Memory B cell (primary cell): Measurements from ENCODE around the gene COMT.
A peak's percentile ranks its signal among the peaks of the same experiment; 100 is the strongest.
"Not testable (repeated sequence)": the region's sequence is repeated elsewhere in the genome, so short reads cannot be mapped to it uniquely, and the experiment has no call there.

Experiments
- ATAC-seq: fragments of 150-1000 bp; cut with Tn5 transposase; 2 replicates; pipeline ENCODE4 v1.10.0; 2021; ENCODE audit warnings: low read depth, mild to moderate bottlenecking, moderate library complexity
- DNase-seq, 2 donors: peaks; one replicate each; pipeline ENCODE4 v3.0.0; 2022; ENCODE audit warnings: low spot score in 2 of 2
- H3K27ac Mint-ChIP-seq: one replicate; pipeline ENCODE4 v1.8.0; 2022; ENCODE audit warnings: mild to moderate bottlenecking, moderate library complexity, mixed read lengths
- H3K27me3 Mint-ChIP-seq: one replicate; pipeline ENCODE4 v1.8.0; 2022; ENCODE audit warnings: mixed read lengths
- H3K36me3 Mint-ChIP-seq: one replicate; pipeline ENCODE4 v1.8.0; 2022; ENCODE audit warnings: mild to moderate bottlenecking, mixed read lengths
- H3K4me1 Mint-ChIP-seq: one replicate; pipeline ENCODE4 v1.8.0; 2022; ENCODE audit warnings: mixed read lengths
- H3K4me3 Mint-ChIP-seq: one replicate; pipeline ENCODE4 v1.8.0; 2022; ENCODE audit warnings: mild to moderate bottlenecking, moderate library complexity, mixed read lengths
- H3K9me3 Mint-ChIP-seq: one replicate; pipeline ENCODE4 v1.8.0; 2022; ENCODE audit warnings: mixed read lengths

COMT gene

DNA sequence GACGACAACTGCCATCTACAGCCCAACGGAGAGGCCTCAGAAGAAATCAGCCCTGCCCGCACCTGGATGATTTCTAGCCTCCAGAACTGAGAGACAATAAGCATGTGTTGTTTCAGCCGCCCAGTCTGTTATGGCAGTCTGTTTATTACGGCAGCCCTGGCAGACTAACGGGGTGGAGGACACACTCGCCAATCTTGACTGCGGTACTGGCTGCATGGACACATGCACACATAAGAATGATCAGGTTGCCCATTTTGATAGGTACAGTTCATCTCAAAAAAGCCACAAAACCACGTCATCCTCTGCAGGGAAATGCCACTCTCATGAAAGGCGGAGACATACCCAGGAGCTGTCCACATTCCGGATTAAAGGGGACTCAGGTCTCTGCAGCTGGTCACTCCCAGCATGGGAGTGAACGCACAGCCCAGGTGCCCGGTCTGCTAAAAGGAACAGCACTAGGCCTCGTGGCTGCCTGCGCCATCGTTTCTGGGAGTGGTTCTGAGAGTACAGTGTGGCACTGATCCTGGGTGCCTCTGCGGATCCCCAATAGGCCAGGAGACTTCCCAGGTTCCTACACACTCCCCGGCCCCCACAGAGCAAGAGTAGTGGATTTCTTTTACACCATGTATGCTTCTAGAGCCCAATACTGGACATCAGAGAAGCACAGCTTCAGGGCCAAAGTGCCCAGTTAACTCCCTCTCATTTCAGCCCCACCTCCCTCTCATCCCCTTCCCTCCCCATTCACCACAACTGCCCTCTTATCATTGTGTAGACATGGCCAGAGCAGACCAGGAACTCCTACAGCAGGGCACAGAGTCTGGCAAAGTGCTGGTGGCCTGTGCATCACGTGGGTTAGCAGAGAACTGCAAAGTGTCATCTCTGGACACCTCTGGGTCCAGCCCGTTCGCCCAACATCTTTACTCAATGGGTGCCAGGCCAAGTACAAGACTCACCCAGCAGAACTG lies 11.7 kb upstream of the COMT start:
- ATAC-seq (no peak), DNase-seq (no peak)
- Mint-ChIP-seq H3K27ac (no peak overlapping the region), H3K27me3 (no peaks in the 10 kb centered on the region), H3K4me3 (no peak overlapping the region), H3K9me3 (no peaks in the 10 kb centered on the region), H3K4me1 (peaks cover 7% of the 10 kb centered on the region), H3K36me3 (peaks cover 9% of the 10 kb centered on the region)

DNA sequence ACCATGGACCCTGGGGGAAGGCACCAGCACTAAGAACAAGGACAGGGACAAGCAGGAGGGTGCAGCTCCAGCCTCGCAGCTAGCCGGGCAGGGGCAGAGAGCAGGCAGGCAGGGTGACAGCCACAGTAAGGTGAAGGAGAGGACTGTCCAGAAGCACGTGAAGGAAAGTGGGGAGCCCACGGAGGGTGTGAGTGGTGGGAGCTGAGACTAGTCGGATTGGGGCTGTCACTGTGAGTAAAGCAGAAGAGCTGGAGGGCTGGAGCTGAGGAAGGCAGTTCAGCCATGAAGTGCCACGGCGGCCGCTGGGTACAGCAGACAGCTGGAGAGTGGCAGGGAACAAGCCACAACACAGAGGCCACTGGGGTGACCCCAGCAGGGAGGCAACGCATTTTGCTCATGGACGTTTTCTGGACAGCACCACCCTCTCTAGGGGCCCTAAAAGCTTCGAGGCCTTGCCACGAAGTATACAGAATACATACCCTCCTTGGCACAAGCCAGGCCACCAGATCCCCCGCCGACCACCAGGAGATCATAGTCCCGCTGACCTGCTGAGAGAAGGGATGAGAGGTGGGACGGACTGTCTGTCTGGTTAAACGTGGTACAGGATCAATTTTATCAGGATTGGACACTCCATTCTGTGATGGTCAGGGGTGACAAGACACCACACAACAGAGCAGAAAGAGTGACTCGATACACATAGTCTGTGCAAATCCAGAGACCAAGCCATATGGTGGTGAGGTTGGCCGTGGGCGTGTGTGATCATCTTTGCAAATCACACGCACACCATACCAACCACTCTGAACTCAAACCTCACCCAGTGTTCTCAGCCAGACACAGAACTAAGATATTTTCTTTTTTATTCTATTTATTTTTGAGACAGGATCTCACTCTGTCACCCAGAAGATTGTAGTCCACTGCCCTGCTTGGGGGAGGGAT lies 10.8 kb upstream of the COMT start:
- ATAC-seq (no peak), DNase-seq (no peak)
- H3K36me3 Mint-ChIP-seq, result peaks cover 12% of the 10 kb centered on the region
- H3K9me3 Mint-ChIP-seq, result peaks cover 1% of the 10 kb centered on the region
- no peak overlapping the region for H3K4me3 Mint-ChIP-seq
- no peaks in the 10 kb centered on the region for H3K27me3 Mint-ChIP-seq
- H3K27ac Mint-ChIP-seq, result no peak overlapping the region
- peaks cover 7% of the 10 kb centered on the region for H3K4me1 Mint-ChIP-seq

DNA sequence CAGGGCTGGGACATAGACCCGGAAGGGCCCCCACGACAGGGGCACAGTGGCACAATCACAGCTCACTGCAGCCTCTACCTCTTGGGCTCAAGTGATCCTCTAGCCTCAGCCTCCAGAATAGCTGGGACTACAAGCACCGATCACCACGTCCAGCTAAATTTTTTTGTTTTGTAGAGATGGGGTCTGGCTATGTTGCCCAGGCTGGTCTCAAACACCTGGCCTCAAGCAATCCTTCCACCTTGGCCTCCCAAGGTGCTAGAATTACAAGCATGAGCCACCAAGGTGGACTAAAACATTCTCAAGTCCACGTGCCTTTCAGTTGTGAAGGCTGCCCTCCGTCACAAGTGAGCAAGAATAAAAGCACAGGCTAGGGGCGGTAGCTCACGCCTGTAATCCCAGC lies 10.1 kb upstream of the COMT start:
- Mint-ChIP-seq H3K9me3 (peaks cover 6% of the 10 kb centered on the region), H3K36me3 (peaks cover 19% of the 10 kb centered on the region), H3K4me3 (no peak overlapping the region), H3K27ac (no peak overlapping the region), H3K4me1 (peaks cover 7% of the 10 kb centered on the region), H3K27me3 (no peaks in the 10 kb centered on the region)
- ATAC-seq (no peak), DNase-seq (no peak)

DNA sequence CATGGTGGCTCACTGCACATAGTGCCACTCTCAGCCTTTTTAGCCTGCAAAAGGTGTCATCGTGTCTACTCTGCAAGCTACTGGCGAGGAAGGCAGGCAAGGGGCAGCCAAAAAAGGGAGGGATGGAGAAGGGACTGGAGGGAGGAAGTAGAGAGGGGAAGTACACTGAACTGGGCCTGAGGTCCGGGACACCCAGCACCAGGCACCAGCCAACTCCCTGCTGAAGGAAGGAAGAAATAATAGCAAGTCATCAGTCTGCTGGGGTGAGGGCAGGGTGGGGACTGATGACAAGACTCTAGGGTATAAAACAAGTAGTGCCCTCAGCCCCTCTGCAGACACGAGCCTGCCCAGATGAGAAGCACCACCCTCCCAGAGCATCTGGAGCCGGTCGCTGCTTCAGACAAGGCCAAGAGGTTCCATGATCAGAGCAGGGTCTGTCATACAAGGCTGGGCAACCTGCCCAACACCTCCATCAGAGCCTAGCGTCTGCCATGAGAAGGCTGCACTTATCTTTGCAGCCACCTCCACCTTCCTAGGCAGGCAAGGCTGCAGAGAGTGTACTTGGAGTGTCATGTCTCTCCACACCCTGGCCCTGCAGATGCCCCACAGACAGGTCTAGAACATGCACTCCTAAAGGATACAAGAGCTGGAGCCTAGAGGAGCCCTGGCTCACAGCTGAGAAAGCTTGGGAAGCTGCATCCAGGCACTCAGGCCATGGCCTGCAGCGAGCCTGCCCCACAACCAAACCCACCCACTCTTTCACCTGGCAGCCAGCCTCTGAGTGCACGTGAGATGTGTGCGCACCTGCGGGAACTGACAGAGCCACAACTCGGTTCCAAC lies 9.0 kb upstream of the COMT start:
- Mint-ChIP-seq H3K9me3 (peaks cover 11% of the 10 kb centered on the region), H3K4me3 (no peak overlapping the region), H3K4me1 (peaks cover 7% of the 10 kb centered on the region), H3K27me3 (no peaks in the 10 kb centered on the region), H3K36me3 (peaks cover 26% of the 10 kb centered on the region), H3K27ac (no peak overlapping the region)
- ATAC-seq (no peak), DNase-seq (no peak)

DNA sequence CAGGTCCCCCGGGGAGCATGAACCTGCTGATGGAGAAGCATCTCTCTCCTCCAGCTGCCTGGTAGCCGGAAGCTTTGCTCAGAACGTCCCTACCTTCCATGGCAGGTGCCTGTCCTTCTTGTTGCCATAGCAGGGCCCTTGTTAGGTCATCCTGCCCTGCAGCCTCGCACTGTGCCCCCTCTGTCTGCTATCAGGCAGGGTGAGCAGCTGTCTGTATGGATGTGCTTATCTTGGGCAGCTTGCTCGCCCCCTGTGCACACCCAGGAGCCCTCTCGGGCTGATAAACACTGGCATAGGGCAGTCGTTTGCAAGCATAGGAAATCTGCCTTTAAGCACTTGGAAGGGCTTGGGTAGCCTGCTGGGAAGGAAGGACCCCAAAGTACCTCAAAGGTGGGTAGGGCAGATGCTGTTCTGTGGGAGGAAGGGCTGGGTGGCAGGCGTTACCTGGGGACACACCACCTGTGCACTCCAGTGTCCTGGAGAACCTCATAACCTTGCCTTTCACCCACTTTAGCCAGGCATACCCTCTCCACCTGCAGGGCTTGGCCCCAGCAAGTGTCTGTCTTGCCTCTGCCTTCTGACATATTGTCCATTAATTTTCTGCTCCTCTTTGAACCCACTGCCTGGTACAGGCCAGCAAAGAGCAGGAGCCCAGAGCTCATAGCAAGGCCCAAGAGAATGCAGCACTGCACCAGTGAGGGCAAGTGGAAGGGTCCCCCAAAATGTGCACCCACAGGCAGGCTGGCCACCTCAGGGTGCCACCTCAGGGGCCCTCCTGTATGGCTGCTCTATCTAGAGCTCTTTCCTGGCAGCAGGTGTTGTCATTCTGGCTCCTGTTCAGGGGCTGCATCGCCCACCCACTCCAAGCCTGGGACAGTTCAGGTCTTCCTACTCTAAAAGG lies 8.0 kb upstream of the COMT start:
- ATAC-seq, result no peak
- H3K27ac Mint-ChIP-seq, result no peak overlapping the region
- peaks cover 11% of the 10 kb centered on the region for H3K9me3 Mint-ChIP-seq

DNA sequence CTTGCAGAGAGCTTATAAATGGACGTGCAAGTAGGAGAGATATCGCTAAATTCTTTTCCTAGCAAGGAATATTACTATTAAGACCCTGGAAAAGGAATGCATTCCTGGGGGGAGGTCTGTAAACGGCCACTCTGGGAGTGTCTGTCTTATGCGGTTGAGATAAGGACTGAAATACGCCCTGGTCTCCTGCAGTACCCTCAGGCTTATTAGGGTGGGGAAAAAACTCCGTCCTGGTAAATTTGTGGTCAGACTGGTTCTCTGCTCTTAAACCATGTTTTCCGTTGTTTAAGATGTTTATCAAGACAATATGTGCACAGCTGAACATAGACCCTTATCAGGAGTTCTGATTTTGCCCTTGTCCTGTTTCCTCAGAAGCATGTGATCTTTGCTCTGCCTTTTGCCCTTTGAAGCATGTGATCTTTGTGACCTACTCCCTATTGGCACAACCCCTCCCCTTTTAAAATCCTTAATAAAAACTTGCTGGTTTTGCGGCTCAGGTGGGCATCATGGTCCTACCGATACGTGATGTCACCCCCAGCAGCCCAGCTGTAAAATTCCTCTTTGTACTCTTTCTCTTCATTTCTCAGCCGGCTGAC lies 6.4 kb upstream of the COMT start:
- peaks cover 11% of the 10 kb centered on the region for H3K9me3 Mint-ChIP-seq
- H3K27me3 Mint-ChIP-seq, H3K27ac Mint-ChIP-seq, DNase-seq, H3K4me1 Mint-ChIP-seq, ATAC-seq, H3K4me3 Mint-ChIP-seq: not testable (repeated sequence)
- H3K36me3 Mint-ChIP-seq, result peaks cover 26% of the 10 kb centered on the region

More for the DNA sequence above, 8.0 kb upstream of the COMT start:
- peaks cover 26% of the 10 kb centered on the region for H3K36me3 Mint-ChIP-seq
- H3K27me3 Mint-ChIP-seq, result no peaks in the 10 kb centered on the region
- no peak overlapping the region for H3K4me3 Mint-ChIP-seq
- H3K4me1 Mint-ChIP-seq, result peaks cover 3% of the 10 kb centered on the region
- no peak for DNase-seq

DNA sequence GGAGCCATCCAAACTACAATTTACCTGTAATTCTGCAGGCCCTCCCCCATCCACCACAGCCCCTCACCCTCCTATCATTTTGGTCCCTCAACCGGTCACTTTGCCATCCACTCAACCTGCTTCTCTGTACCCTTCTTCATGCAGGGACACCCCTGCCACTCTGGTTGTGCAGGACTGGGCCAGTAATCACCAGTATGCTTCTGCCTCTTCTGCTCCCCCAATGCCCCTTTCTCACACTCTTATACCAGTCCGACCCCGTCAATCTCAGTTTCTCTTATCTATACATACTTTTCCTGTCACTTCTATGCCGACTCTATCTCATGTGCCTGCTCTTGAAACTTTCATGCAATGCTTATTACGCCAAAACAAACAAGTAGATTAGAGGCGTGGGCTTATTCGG lies 5.1 kb upstream of the COMT start:
- DNase-seq (no peak), ATAC-seq (no peak)
- H3K9me3 Mint-ChIP-seq, result peaks cover 11% of the 10 kb centered on the region
- H3K4me1 Mint-ChIP-seq, result peaks cover 14% of the 10 kb centered on the region
- H3K4me3 Mint-ChIP-seq, result no peak overlapping the region
- peaks cover 23% of the 10 kb centered on the region for H3K36me3 Mint-ChIP-seq
- H3K27ac Mint-ChIP-seq, result no peak overlapping the region
- no peaks in the 10 kb centered on the region for H3K27me3 Mint-ChIP-seq

DNA sequence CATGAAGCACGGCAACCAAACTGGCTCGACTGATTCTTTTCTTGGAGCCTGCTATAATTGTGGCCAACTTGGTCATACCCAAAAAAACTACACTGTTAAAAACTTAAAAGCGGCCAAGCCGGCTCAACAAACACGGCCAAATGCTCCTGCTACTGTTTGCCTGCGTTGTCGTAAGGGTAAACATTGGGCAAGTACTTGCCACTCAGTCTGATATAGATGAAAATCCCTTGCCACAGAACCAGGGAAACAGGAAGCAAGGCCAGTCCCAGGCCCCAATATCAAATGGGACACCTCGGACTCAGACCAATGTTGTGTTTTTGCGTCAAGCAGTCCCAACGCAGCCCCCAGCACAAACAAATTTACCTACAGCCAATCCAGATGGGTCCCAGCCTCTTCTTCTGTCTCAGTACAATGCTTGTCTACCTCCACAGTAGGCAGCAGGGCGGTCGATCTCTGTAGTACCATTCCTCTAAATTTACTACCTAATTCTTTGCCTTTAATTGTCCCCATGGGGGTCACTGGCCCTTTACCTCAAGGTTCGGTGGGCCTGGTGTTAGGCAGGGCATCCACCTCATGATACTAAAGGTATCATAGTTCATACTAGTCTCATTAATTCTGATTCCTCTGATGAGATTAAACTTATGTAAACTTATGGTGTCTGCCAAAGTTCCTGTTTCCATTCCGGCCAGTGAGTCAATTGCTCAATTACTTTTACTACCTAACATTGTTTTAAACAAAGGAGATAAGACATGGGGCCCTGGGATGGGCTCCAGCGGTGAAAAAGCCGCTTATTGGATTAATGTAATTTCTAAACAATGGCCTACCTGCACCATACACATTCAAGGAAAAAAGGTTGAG lies 3.7 kb upstream of the COMT start:
- peaks cover 15% of the 10 kb centered on the region for H3K4me1 Mint-ChIP-seq
- no peaks in the 10 kb centered on the region for H3K27me3 Mint-ChIP-seq
- peaks cover 11% of the 10 kb centered on the region for H3K9me3 Mint-ChIP-seq
- H3K36me3 Mint-ChIP-seq, result peaks cover 23% of the 10 kb centered on the region
- DNase-seq (no peak), ATAC-seq (no peak)
- no peak overlapping the region for H3K27ac Mint-ChIP-seq
- no peak overlapping the region for H3K4me3 Mint-ChIP-seq

DNA sequence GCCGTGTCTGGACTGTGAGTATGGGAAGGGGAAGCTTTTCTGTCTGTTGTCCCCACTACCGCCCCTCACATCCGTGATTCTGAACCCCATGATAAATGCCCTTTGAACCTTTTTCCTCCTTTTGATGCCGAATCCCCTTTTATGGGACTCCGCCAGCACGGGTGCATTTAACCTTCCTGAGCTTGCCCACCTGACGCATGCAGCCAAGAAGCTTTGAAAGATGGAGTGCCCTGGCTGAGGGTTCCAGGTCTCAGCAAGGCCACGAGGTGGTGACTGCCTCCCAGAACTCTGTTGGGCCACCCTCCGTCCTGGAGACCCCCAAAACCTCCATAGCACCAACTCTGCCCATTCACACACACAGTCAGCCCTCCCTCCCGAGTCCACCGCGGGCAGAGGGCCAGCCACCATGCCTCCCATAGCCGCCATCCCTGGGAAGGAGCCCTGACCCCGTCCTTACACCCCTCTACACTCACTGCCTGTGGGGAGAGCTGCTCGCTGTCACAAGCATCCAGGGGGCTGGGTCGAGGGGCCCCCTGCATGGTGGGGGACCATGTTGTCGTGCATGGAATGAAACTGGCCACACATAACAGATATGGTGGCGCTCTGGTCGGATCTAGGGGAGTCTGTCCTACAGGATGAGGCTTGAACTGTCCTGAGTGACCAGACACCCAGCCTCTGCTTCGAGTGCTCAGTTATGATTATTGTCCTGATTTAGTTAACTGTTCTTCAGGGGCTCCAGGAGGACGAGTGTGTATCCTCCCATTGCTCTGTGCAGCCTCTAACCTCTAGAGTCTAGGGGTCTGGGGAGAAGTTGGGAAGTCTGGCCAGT lies 822 bp upstream of the COMT start:
- H3K27ac Mint-ChIP-seq, result peak overlapping the region; percentile 94
- ATAC-seq (no peak), DNase-seq (no peak)
- H3K36me3 Mint-ChIP-seq, result peaks cover 21% of the 10 kb centered on the region
- H3K4me1 Mint-ChIP-seq, result peaks cover 24% of the 10 kb centered on the region
- H3K27me3 Mint-ChIP-seq, result no peaks in the 10 kb centered on the region
- H3K9me3 Mint-ChIP-seq, result peaks cover 10% of the 10 kb centered on the region
- peak overlapping the region; percentile 94 for H3K4me3 Mint-ChIP-seq

DNA sequence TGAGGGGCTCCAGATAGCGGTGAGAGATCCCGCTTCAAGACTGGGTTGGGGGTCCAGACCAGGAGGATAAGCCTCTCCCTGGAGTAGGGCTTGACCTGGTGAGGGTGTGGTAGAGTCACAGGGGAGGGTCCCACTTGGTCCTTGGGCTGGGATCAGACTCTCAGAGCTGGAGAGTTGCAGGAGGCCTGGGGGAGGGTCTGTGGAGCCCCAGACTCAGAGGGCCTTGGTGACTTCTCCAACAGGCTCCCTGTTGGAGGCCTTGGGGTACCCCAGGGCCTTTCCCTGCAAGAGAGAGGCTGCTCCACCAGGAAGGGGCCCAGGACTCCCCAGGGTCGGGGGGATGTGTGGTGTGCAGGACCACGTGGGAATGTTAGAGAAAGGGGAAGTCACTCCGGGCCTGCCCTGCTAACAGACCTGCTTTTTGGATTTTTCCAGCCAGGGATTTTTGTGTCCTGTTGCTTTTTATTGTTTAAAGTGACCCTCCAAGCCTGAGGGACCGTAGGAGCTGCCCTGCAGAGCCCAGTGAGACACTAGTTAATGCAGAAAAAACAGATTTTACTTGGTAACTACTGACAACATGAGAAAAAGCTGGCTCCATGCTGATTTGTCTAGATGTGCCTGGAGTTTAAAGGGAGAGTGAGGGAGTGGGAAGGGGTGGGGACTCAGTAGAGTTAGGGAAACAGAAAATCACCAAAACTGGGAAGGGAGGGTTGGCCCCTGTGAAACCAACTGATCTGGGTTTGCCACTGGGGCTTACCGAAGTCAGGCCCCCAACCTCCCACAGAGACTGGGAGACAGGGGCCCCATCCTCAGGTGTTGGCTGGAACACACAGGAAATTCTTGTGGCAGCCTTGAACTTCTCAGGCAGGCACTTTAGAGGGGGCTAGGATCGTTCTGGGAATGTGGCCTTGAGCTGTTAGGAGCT lies 847 bp downstream of the COMT start:
- peak; percentile 55 for ATAC-seq
- Mint-ChIP-seq H3K27me3 (no peaks in the 10 kb centered on the region), H3K9me3 (no peaks in the 10 kb centered on the region), H3K27ac (peak overlapping the region; percentile 94), H3K36me3 (peaks cover 5% of the 10 kb centered on the region), H3K4me1 (peaks cover 28% of the 10 kb centered on the region), H3K4me3 (peak overlapping the region; percentile 94)
- no peak for DNase-seq
